ENCODE measurements around the gene BRD3. TPM values are rescaled to one million over a fixed set of nuclear protein-coding genes. Genes with fewer than 3 reads are reported as not detected.

Gene BRD3
- total RNA-seq, 4 donors from 2014 or later: 61.6 to 70.8 (median 65.3) TPM

GRCh38 chr9:134027561-134027960 is 40.3 kb downstream of the BRD3 start:
- H3K4me1 ChIP-seq: peaks cover 0 to 12% (median 7%) of the 10 kb centered on the region in 4 donors
- TF ChIP-seq POLR2A (IDR thresholded peaks at IDR 0.05) (no peak), CTCF (IDR thresholded peaks at IDR 0.05) (no peak), EP300 (IDR thresholded peaks at IDR 0.05) (no peak)
- H3K36me3 ChIP-seq: peaks cover 0 to 58% (median 4%) of the 10 kb centered on the region in 3 donors
- no peak for DNase-seq (ENCODE audit: low spot score in 2 of 2)
- whole genome bisulfite sequencing, 2 donors: 90 to 92% methylated on average over 7 of the region's 7 CpGs
- H3K9me3 ChIP-seq: no peaks in the 10 kb centered on the region
- no peak overlapping the region for H3K27ac ChIP-seq
- no peak overlapping the region for H3K4me3 ChIP-seq
- no peaks in the 10 kb centered on the region for H3K27me3 ChIP-seq

- peaks cover 0 to 52% (median 0%) of the 10 kb centered on the region in 3 donors for H3K36me3 ChIP-seq
Measured at GRCh38 chr9:134026981-134027380, 40.8 kb downstream of the BRD3 start.

GRCh38 chr9:134026581-134026980 is 41.2 kb downstream of the BRD3 start:
- Histone ChIP-seq H3K9me3 (no peaks in the 10 kb centered on the region), H3K36me3 (peaks cover 0 to 48% (median 0%) of the 10 kb centered on the region in 3 donors), H3K27ac (no peak overlapping the region), H3K4me3 (peak overlapping the region in 1 of 4 donors; percentile 62), H3K27me3 (no peaks in the 10 kb centered on the region), H3K4me1 (peaks cover 0 to 12% (median 7%) of the 10 kb centered on the region in 4 donors)
- 80 to 82% methylated on average over 18 of the region's 18 CpGs for WGBS, 2 donors
- no peak for TF ChIP-seq POLR2A (IDR thresholded peaks at IDR 0.05)
- TF ChIP-seq CTCF (IDR thresholded peaks at IDR 0.05): no peak
- TF ChIP-seq EP300 (IDR thresholded peaks at IDR 0.05): no peak
- no peak for DNase-seq (ENCODE audit: low spot score in 2 of 2)

More at GRCh38 chr9:134026981-134027380, 40.8 kb downstream of the BRD3 start:
- Histone ChIP-seq H3K4me1 (peaks cover 0 to 12% (median 7%) of the 10 kb centered on the region in 4 donors), H3K9me3 (no peaks in the 10 kb centered on the region), H3K4me3 (no peak overlapping the region), H3K27ac (no peak overlapping the region), H3K27me3 (no peaks in the 10 kb centered on the region)
- TF ChIP-seq POLR2A (IDR thresholded peaks at IDR 0.05) (no peak), EP300 (IDR thresholded peaks at IDR 0.05) (no peak), CTCF (IDR thresholded peaks at IDR 0.05) (no peak)
- DNase-seq (ENCODE audit: low spot score in 2 of 2): no peak
- 88 to 90% methylated on average over 8 of the region's 8 CpGs for WGBS, 2 donors

- H3K4me1 ChIP-seq: peaks cover 0 to 12% (median 7%) of the 10 kb centered on the region in 4 donors
- H3K36me3 ChIP-seq: peaks cover 0 to 41% (median 0%) of the 10 kb centered on the region in 3 donors
- 12 to 14% methylated on average over 38 to 55 of the region's 66 CpGs for WGBS, 2 donors
- peak in 1 of 2 donors; percentile 14 for DNase-seq (ENCODE audit: low spot score in 2 of 2)
- H3K27ac ChIP-seq: peak overlapping the region; percentile 52 to 86 (median 76)
- H3K27me3 ChIP-seq: no peaks in the 10 kb centered on the region
- H3K9me3 ChIP-seq: no peaks in the 10 kb centered on the region
- peak overlapping the region; percentile 62 to 96 (median 86) for H3K4me3 ChIP-seq
- TF ChIP-seq EP300 (IDR thresholded peaks at IDR 0.05): no peak
- TF ChIP-seq CTCF (IDR thresholded peaks at IDR 0.05): peak in 1 of 5 experiments; percentile 13
Measured at GRCh38 chr9:134025606-134026541, 42.0 kb downstream of the BRD3 start.

Measured in tibial nerve (tissue), 4 donors.